NCI-H2171 (cell line): ENCODE data around the gene NPRL2.

Experiments
- DNase-seq: peaks from one replicate; lab custom pipeline; 2025; lab: John Stamatoyannopoulos, UW

The NPRL2 gene

GRCh38 chr3:50350213-50350526 is 405 bp downstream of the NPRL2 start:
- no peak for DNase-seq

GRCh38 chr3:50347187-50347813 is 3.3 kb downstream of the NPRL2 start:
- DNase-seq, result peak; percentile 48

- no peak for DNase-seq
Observed at GRCh38 chr3:50345586-50346234, 4.9 kb downstream of the NPRL2 start, which contains the start of gene ZMYND10. Gene ZMYND10 (minus strand): TSS chr3:50345732. CDS start chr3:50345579, 153 bp downstream.

GRCh38 chr3:50345008-50345407 is 5.6 kb downstream of the NPRL2 start:
- no peak for DNase-seq

- DNase-seq, result no peak
Observed at GRCh38 chr3:50342813-50343633, 7.6 kb downstream of the NPRL2 start.

GRCh38 chr3:50341996-50342650 is 8.5 kb downstream of the NPRL2 start:
- no peak for DNase-seq

GRCh38 chr3:50341537-50341936 is 9.0 kb downstream of the NPRL2 start:
- no peak for DNase-seq

GRCh38 chr3:50340448-50341329 is 9.9 kb downstream of the NPRL2 start, which contains the start of gene RASSF1:
Gene RASSF1 (minus strand): TSS chr3:50340836. CDS start chr3:50340805, 31 bp downstream.
- DNase-seq, result no peak

- DNase-seq, result no peak
Observed at GRCh38 chr3:50340147-50340447, 10.5 kb downstream of the NPRL2 start.

- no peak for DNase-seq
Observed at GRCh38 chr3:50339485-50340146, 11.0 kb downstream of the NPRL2 start.

GRCh38 chr3:50338965-50339364 is 11.6 kb downstream of the NPRL2 start:
- no peak for DNase-seq

GRCh38 chr3:50337175-50337861 is 13.3 kb downstream of the NPRL2 start:
- DNase-seq, result peak; percentile 88

GRCh38 chr3:50336452-50337174 is 14.0 kb downstream of the NPRL2 start:
- no peak for DNase-seq

GRCh38 chr3:50334339-50335075 is 16.1 kb downstream of the NPRL2 start:
- DNase-seq, result no peak

- DNase-seq, result no peak
Observed at GRCh38 chr3:50333744-50334328, 16.7 kb downstream of the NPRL2 start.

- DNase-seq, result no peak
Observed at GRCh38 chr3:50331364-50331907, 19.1 kb downstream of the NPRL2 start.

- DNase-seq, result no peak
Observed at GRCh38 chr3:50330330-50330729, 20.2 kb downstream of the NPRL2 start.

- peak; percentile 87 for DNase-seq
Observed at GRCh38 chr3:50327943-50328691, 22.5 kb downstream of the NPRL2 start, which contains the start of gene TUSC2. Gene TUSC2 (minus strand): TSS chr3:50328223. CDS start chr3:50328099, 124 bp downstream.
